ENCODE data around the gene ATM. TPM values are rescaled to one million over a fixed set of nuclear protein-coding genes. Genes with fewer than 3 reads are reported as not detected.

ATM gene
- total RNA-seq, 4 donors from 2014 or later, result 107 to 120 (median 109) TPM

DNA sequence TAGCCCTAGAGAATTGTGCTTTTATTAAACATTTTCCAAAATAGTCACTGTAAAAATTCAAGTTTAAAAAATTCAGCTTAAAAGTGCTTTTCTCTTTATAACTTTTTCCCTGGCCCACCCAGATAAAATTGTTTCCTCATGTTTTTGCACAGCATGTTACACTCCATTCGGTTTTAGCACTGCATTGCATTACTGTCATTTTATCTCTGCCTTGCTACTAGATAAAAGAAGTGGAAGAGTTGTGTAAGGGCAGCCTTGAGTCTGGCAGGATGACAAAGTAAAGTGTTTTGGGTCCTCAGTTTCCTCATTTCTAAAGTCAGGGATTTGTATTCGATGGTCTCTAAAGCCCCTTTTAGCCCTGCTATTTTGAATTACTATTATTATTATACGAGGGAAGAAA lies 99.8 kb downstream of the ATM start:
- DNase-seq (ENCODE audit: low spot score in 2 of 2), result no peak
- peaks cover 3 to 78% (median 20%) of the 10 kb centered on the region in 3 donors for H3K36me3 ChIP-seq
- 40 to 46% methylated on average over 3 of the region's 3 CpGs for WGBS, 2 donors
- H3K27me3 ChIP-seq, result no peaks in the 10 kb centered on the region
- no peak overlapping the region for H3K27ac ChIP-seq
- H3K9me3 ChIP-seq, result no peaks in the 10 kb centered on the region
- TF ChIP-seq POLR2A (IDR thresholded peaks at IDR 0.05), result no peak
- TF ChIP-seq CTCF (IDR thresholded peaks at IDR 0.05), result no peak
- TF ChIP-seq EP300 (IDR thresholded peaks at IDR 0.05), result no peak
- H3K4me3 ChIP-seq, result no peak overlapping the region
- H3K4me1 ChIP-seq, result peaks cover 0 to 5% (median 0%) of the 10 kb centered on the region in 4 donors

GRCh38 chr11:108324587-108324986 lies 101.7 kb downstream of the ATM start:
- H3K27me3 ChIP-seq, result no peaks in the 10 kb centered on the region
- no peak for DNase-seq (ENCODE audit: low spot score in 2 of 2)
- peaks cover 3 to 78% (median 22%) of the 10 kb centered on the region in 3 donors for H3K36me3 ChIP-seq
- no peaks in the 10 kb centered on the region for H3K9me3 ChIP-seq
- H3K4me3 ChIP-seq, result no peak overlapping the region
- no peak overlapping the region for H3K27ac ChIP-seq
- peaks cover 0 to 5% (median 0%) of the 10 kb centered on the region in 4 donors for H3K4me1 ChIP-seq
- TF ChIP-seq EP300 (IDR thresholded peaks at IDR 0.05), result no peak

- Histone ChIP-seq H3K27ac (no peak overlapping the region), H3K9me3 (no peaks in the 10 kb centered on the region), H3K4me3 (no peak overlapping the region), H3K36me3 (peaks cover 0 to 86% (median 15%) of the 10 kb centered on the region in 3 donors), H3K4me1 (no peaks in the 10 kb centered on the region), H3K27me3 (no peaks in the 10 kb centered on the region)
- WGBS, 2 donors, result 91 to 95% methylated on average over 2 of the region's 2 CpGs
- no peak for TF ChIP-seq EP300 (IDR thresholded peaks at IDR 0.05)
- no peak for TF ChIP-seq CTCF (IDR thresholded peaks at IDR 0.05)
- TF ChIP-seq POLR2A (IDR thresholded peaks at IDR 0.05), result no peak
- DNase-seq (ENCODE audit: low spot score in 2 of 2), result no peak
These were observed 110.6 kb downstream of the ATM start for GRCh38 chr11:108333403-108333899.

- no peak for DNase-seq (ENCODE audit: low spot score in 2 of 2)
- TF ChIP-seq CTCF (IDR thresholded peaks at IDR 0.05), result no peak
- TF ChIP-seq EP300 (IDR thresholded peaks at IDR 0.05), result no peak
- Histone ChIP-seq H3K4me3 (no peak overlapping the region), H3K27me3 (no peaks in the 10 kb centered on the region), H3K9me3 (no peaks in the 10 kb centered on the region), H3K27ac (no peak overlapping the region), H3K36me3 (peaks cover 0 to 53% (median 5%) of the 10 kb centered on the region in 3 donors), H3K4me1 (no peaks in the 10 kb centered on the region)
- WGBS, 2 donors, result 94 to 98% methylated on average over 2 of the region's 2 CpGs
These were observed 115.9 kb downstream of the ATM start for GRCh38 chr11:108338750-108339149.

- no peaks in the 10 kb centered on the region for H3K9me3 ChIP-seq
- H3K27ac ChIP-seq, result no peak overlapping the region
- H3K36me3 ChIP-seq, result peaks cover 0 to 52% (median 2%) of the 10 kb centered on the region in 3 donors
- DNase-seq (ENCODE audit: low spot score in 2 of 2), result no peak
- H3K4me3 ChIP-seq, result no peak overlapping the region
- TF ChIP-seq POLR2A (IDR thresholded peaks at IDR 0.05) (no peak), CTCF (IDR thresholded peaks at IDR 0.05) (no peak), EP300 (IDR thresholded peaks at IDR 0.05) (no peak)
- no peaks in the 10 kb centered on the region for H3K27me3 ChIP-seq
- 91% methylated on average over 1 of the region's 1 CpG for WGBS, 2 donors
- no peaks in the 10 kb centered on the region for H3K4me1 ChIP-seq
These were observed 118.1 kb downstream of the ATM start for GRCh38 chr11:108340973-108341372.

- TF ChIP-seq EP300 (IDR thresholded peaks at IDR 0.05) (no peak), POLR2A (IDR thresholded peaks at IDR 0.05) (no peak), CTCF (IDR thresholded peaks at IDR 0.05) (no peak)
- 92 to 98% methylated on average over 4 of the region's 4 CpGs for WGBS, 2 donors
These were observed 118.8 kb downstream of the ATM start for GRCh38 chr11:108341654-108342053.

More at GRCh38 chr11:108341654-108342053, 118.8 kb downstream of the ATM start:
- no peak overlapping the region for H3K4me3 ChIP-seq
- H3K27me3 ChIP-seq, result no peaks in the 10 kb centered on the region
- H3K4me1 ChIP-seq, result no peaks in the 10 kb centered on the region
- DNase-seq (ENCODE audit: low spot score in 2 of 2), result no peak
- H3K36me3 ChIP-seq, result peaks cover 0 to 51% (median 0%) of the 10 kb centered on the region in 3 donors
- no peaks in the 10 kb centered on the region for H3K9me3 ChIP-seq
- no peak overlapping the region for H3K27ac ChIP-seq
